ENCODE results near the gene PTPRG.

DNA sequence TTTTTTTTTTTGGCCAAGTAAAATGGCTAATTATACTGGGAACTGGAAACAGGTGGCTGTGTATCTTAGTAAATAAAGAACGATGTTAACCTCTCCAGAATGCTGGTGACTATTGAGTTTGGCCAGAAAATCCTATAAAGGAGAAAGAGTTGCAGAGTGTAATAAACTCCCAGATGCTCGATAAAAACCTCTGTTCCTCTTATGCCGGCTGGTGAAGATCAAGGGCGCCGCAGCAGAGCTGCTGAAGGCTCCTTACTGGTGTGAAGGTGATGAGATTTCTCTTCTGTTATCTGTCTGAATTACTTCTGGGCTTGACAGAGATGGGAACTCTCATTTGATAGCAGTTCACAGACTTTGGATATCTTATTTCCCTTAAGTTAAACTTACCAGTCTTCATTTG lies 104.6 kb downstream of the PTPRG start:
- TF ChIP-seq POLR2A (IDR thresholded peaks at IDR 0.05), result no peak
- TF ChIP-seq, protein P1, sequence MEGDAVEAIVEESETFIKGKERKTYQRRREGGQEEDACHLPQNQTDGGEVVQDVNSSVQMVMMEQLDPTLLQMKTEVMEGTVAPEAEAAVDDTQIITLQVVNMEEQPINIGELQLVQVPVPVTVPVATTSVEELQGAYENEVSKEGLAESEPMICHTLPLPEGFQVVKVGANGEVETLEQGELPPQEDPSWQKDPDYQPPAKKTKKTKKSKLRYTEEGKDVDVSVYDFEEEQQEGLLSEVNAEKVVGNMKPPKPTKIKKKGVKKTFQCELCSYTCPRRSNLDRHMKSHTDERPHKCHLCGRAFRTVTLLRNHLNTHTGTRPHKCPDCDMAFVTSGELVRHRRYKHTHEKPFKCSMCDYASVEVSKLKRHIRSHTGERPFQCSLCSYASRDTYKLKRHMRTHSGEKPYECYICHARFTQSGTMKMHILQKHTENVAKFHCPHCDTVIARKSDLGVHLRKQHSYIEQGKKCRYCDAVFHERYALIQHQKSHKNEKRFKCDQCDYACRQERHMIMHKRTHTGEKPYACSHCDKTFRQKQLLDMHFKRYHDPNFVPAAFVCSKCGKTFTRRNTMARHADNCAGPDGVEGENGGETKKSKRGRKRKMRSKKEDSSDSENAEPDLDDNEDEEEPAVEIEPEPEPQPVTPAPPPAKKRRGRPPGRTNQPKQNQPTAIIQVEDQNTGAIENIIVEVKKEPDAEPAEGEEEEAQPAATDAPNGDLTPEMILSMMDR (IDR thresholded peaks at IDR 0.05), result no peak
